Measurements from ENCODE around the gene ZNF688.

- TF ChIP-seq CTCF (IDR thresholded peaks at IDR 0.05; ENCODE audit: poor library complexity): no peak
- TF ChIP-seq EZH2 (IDR thresholded peaks at IDR 0.05; ENCODE audit: borderline replicate concordance): no peak
- TF ChIP-seq EZH2phosphoT487 (IDR thresholded peaks at IDR 0.05; ENCODE audit: low read depth, severe bottlenecking, unreplicated experiment): no peak
Observed at GRCh38 chr16:30581457-30581856, 9.9 kb upstream of the ZNF688 start.
